ENCODE results near the gene CBLN1. TPM values are rescaled to one million over a fixed set of nuclear protein-coding genes. Genes with fewer than 3 reads are reported as not detected.

The CBLN1 gene
- total RNA-seq, 1 experiment from 2014 or later = not detected

DNA sequence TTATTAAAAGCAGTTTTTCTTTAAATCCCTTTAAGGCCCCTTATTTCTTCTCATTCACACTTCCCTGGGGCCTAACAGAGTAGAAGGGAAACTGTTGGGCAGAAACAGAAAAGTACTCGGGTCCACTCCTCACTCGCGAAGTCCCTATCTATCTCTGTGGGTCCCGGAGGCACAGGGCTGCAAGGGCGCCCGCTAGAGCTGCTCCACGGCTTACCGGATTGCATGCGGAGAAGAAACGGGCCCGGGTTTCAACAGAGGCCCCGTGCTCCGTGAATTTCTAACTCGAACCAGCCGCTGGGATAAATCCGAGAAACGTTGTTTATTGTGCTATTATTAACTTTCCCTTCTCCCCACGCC, 4.3 kb downstream of the CBLN1 start:
- BruUV-seq (replicated peaks) = no TSS peak
- intact Hi-C loops (cut with micrococcal nuclease) = no loop called here
- CTCF ChIA-PET = no interaction called here

More for the DNA sequence above, 4.3 kb downstream of the CBLN1 start:
- Histone ChIP-seq H4K20me1 (ENCODE audit: insufficient read depth) (no peaks in the 10 kb centered on the region), H3K4me3 (replicated peaks in 1 of 2; ENCODE audit: low read depth in 1 of 2, low read length in 2 of 2) (no peak overlapping the region), H2AFZ (ENCODE audit: low read depth, low read length, poor library complexity, severe bottlenecking) (no peak overlapping the region), H3K4me1 (ENCODE audit: control insufficient read depth in 1 of 2, insufficient read depth in 2 of 2, low read length in 2 of 2) (no peaks in the 10 kb centered on the region), H3K79me2 (ENCODE audit: insufficient read depth, low read length) (no peaks in the 10 kb centered on the region), H3K9ac (ENCODE audit: low read length) (no peak overlapping the region), H3K27me3 (ENCODE audit: insufficient read depth, low read length) (peaks cover 17% of the 10 kb centered on the region; the same call in 1 of the 2 replicates), H3K9me3 (ENCODE audit: control insufficient read depth in 1 of 2, insufficient read depth in 1 of 2, low read depth in 1 of 2, low read length in 2 of 2) (no peaks in the 10 kb centered on the region), H3K4me2 (ENCODE audit: low read length) (no peak overlapping the region), H3K9me2 (ENCODE audit: insufficient read depth) (no peaks in the 10 kb centered on the region), H3K27ac (ENCODE audit: low read depth, low read length) (no peak overlapping the region), H3K36me3 (ENCODE audit: control insufficient read depth in 1 of 2, insufficient read depth in 2 of 2, low read length in 2 of 2) (no peaks in the 10 kb centered on the region)
- DNase-seq (ENCODE audit: low read depth, low spot score) (no peak), ATAC-seq (no peak)
- ChIA-PET POLR2A (no interaction called here), RAD21 (ENCODE audit: low non-redundant PET in 1 of 2, low total read pairs in 2 of 2, uncharacterized antibody in 2 of 2, unreplicated experiment in 2 of 2) (no interaction called here)
- TF ChIP-seq ELF1 (IDR thresholded peaks at IDR 0.05; ENCODE audit: borderline replicate concordance, low read depth) = no peak
- no peak for TF ChIP-seq EZH2phosphoT487 (IDR thresholded peaks at IDR 0.05; ENCODE audit: borderline replicate concordance)
- no peak for TF ChIP-seq POLR2AphosphoS5 (IDR thresholded peaks at IDR 0.05; ENCODE audit: low read depth, low read length)
- no peak for TF ChIP-seq EGR1 (IDR thresholded peaks at IDR 0.05; ENCODE audit: low read depth)
- TF ChIP-seq EZH2 (IDR thresholded peaks at IDR 0.05) = no peak
- TF ChIP-seq, protein P1, sequence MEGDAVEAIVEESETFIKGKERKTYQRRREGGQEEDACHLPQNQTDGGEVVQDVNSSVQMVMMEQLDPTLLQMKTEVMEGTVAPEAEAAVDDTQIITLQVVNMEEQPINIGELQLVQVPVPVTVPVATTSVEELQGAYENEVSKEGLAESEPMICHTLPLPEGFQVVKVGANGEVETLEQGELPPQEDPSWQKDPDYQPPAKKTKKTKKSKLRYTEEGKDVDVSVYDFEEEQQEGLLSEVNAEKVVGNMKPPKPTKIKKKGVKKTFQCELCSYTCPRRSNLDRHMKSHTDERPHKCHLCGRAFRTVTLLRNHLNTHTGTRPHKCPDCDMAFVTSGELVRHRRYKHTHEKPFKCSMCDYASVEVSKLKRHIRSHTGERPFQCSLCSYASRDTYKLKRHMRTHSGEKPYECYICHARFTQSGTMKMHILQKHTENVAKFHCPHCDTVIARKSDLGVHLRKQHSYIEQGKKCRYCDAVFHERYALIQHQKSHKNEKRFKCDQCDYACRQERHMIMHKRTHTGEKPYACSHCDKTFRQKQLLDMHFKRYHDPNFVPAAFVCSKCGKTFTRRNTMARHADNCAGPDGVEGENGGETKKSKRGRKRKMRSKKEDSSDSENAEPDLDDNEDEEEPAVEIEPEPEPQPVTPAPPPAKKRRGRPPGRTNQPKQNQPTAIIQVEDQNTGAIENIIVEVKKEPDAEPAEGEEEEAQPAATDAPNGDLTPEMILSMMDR (IDR thresholded peaks at IDR 0.05 in 2 of 3, conservative IDR thresholded peaks at IDR 0.05 in 1 of 3; ENCODE audit: borderline replicate concordance in 1 of 3, insufficient read depth in 1 of 3, low read depth in 2 of 3, low read length in 2 of 3) = no peak
- no peak for TF ChIP-seq CBX3 (IDR thresholded peaks at IDR 0.05; ENCODE audit: low read depth)
- TF ChIP-seq, protein P2, sequence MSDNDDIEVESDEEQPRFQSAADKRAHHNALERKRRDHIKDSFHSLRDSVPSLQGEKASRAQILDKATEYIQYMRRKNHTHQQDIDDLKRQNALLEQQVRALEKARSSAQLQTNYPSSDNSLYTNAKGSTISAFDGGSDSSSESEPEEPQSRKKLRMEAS (IDR thresholded peaks at IDR 0.05) = no peak
- no peak for TF ChIP-seq SRF (IDR thresholded peaks at IDR 0.05; ENCODE audit: low read depth)
- TF ChIP-seq JUND (IDR thresholded peaks at IDR 0.05) = no peak
